ENCODE measurements around the gene TNKS2.
"Not testable (repeated sequence)": the region's sequence is repeated elsewhere in the genome, so short reads cannot be mapped to it uniquely, and the experiment has no call there.

The TNKS2 gene

DNA sequence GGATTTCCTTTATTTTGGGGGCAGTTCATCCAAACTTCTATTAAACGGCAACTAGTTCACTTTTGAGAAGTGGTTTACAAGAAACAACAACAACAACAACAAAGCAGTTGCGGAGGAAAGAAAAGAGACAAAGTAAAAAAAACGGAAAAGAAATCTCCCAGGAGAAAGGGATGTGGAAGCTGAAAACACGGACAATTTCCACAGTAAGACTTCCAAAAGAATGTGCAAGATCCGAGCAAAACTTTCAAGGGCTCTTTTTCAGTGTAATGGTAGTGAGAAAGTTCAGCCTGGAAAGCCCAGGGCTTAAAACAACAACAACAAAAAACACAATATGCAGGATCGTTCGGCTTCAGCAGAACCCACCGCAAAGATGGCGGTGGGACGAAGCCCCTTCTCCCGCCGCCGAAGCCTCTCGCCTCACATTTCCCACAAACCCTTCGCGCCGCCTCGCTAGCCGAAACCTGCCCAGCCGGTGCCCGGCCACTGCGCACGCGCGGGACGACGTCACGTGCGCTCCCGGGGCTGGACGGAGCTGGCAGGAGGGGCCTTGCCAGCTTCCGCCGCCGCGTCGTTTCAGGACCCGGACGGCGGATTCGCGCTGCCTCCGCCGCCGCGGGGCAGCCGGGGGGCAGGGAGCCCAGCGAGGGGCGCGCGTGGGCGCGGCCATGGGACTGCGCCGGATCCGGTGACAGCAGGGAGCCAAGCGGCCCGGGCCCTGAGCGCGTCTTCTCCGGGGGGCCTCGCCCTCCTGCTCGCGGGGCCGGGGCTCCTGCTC is at the start of gene TNKS2:
TNKS2 (plus strand) TSS at position 553 of the 775 bp plus-strand sequence. CDS start 265 bp downstream, outside the sequence.
- in situ Hi-C loops (cut with HindIII; ENCODE audit: low sequenced_read_pairs), result no loop called here

DNA sequence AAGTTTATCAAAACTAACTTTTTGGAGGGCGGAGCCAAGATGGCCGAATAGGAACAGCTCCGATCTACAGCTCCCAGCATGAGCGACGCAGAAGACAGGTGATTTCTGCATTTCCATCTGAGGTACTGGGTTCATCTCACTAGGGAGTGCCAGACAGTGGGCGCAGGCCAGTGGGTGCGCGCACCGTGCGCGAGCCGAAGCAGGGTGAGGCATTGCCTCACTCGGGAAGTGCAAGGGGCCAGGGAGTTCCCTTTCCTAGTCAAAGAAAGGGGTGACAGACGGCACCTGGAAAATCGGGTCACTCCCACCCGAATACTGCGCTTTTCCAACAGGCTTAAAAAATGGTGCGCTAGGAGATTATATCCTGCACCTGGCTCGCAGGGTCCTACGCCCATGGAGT is 48.6 kb upstream of the TNKS2 start:
- in situ Hi-C loops (cut with HindIII; ENCODE audit: low sequenced_read_pairs), result not testable (repeated sequence)

DNA sequence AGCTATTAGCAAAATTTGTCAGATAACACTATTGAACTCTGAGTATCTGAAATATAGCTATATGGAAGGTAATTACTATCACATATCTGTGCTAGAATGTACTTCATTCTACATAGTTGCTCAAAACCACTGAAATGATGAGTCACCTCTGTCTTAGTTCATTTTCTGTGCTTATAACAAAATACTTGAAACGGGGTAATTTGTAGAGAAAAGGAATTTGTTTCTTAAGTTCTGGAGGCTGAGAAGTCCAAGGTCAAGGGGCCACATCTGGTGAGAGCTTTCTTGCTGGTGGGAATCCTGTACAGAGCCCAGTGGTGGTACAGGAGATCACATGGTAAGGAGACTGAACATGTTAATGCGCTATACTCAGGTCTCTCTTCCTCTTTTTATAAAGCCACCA is 41.9 kb upstream of the TNKS2 start:
- in situ Hi-C loops (cut with HindIII; ENCODE audit: low sequenced_read_pairs), result no loop called here

DNA sequence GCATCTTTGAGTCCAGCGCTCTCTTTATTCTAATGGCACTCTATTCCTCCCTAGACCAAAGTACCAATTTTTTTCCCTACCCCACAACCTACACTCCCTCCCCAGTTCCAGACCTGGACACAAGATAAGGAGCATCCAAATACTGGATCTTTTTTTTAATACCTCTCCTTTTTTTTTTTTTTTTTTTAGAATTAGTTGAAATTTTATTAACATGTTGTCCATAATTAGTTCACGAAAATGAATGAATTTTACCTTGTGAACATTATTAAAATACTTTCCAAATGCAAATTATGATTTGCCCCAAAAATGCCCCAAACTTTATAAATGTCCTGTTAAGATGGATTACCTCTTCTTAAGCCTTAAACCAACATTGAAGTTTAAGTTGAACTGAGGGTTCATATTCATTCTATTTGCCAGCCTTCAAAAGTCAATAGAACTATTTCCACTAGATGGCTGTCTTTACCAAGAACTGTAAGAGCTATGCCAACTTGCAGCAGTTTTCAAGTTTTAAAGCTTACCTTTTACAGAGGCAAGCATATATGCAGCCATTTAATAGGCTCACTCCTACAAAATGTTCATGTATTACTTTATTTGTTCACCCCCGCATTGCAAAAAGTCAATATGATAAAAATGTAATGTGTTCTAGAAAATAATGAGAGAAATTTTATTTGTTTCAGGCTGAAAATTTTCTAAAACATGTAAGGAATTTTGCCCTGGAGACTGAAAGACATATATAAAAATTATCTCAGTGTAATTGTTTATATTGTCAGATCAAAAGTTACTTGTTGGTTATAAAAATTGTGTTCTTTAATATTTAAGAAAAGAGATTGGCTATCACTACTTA is 39.7 kb upstream of the TNKS2 start:
- in situ Hi-C loops (cut with HindIII; ENCODE audit: low sequenced_read_pairs), result no loop called here

DNA sequence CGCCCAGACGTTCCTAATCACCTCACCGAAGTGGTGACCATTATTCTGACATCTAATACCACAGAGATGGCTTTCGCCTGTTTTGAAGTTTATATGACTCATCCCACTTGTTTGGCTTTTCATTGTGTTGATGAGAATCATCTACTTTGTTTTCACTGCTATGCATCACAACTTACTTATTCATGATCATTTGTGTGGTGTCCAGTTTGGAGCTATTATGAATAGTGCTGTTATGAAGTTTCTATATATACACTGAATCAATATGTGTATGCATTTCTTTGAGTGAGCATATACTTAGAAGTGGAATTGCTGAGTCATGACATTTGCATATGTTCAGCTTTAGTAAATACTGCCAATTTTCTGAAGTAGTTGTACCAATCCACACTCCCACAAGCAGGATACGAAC is 38.6 kb upstream of the TNKS2 start:
- in situ Hi-C loops (cut with HindIII; ENCODE audit: low sequenced_read_pairs), result no loop called here

DNA sequence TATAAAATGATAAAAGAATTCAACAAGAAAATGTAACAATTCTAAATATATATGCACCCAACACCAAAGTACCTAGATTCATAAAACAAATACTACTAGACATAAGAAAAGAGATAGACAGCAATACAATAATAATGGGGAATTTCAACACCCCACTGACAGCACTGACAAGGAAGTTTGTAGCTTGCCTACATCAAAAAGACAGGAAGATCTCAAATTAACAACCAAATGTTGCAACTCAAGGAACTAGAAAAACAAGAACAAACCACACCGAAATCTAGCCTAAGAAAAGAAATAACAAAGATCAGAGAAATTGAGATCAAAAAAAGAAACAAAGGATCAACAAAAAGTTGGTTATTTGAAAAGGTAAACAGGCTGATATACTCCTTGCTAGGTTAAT is 36.5 kb upstream of the TNKS2 start:
- in situ Hi-C loops (cut with HindIII; ENCODE audit: low sequenced_read_pairs), result no loop called here

DNA sequence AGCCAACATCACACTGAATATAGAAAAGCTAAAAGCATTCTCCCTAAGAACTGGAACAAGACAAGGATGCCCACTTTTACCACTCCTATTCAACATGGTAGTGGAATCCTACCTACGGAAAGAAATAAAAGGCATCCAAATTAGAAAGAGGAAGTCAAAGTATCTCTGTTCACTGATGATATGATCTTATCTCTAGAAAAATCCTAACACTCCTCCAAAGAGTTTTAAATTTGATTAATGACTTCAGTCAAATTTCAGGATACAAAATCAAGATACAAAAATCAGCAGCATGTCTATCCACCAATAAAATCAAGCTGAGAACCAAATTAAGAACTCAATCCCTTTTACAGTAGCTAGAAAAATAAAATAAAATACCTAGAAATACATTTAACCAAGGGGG is 35.3 kb upstream of the TNKS2 start:
- in situ Hi-C loops (cut with HindIII; ENCODE audit: low sequenced_read_pairs), result no loop called here

DNA sequence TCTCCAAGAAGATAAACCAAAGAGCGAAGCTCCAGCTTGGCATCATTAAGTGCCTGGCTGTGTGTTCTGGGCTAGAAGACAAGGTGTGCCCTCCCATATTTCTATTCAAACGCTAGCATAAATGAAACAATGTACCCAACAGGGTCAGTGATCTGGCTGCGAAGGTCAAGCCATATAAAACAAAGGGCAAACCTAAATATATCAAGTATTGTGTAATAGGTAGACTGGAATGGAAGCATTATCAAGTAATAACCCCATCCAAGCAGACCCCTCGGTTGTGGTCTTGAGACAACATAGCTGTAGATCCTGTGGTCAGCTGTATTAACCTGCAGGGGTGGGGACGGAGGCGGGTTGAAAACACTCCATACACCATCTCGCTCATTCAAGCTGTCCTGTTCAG is 31.6 kb upstream of the TNKS2 start:
- in situ Hi-C loops (cut with HindIII; ENCODE audit: low sequenced_read_pairs), result no loop called here

DNA sequence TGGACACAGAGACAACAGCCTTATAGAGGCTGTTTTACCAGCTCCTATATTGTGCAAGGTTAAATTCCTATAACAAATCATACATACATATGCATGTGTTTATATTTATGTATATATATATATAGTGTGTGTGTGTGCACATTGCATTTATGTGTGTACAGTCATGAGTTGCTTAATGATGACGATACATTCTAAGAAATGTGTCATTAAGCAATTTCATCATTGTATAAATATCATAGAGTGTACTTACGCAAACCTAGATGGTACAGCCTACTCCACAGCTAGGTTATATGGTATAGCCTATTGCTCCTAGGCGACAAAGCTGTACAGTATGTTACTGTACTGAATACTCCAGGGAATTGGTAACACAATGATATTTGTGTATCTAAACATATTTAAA is 30.1 kb upstream of the TNKS2 start:
- in situ Hi-C loops (cut with HindIII; ENCODE audit: low sequenced_read_pairs), result no loop called here

DNA sequence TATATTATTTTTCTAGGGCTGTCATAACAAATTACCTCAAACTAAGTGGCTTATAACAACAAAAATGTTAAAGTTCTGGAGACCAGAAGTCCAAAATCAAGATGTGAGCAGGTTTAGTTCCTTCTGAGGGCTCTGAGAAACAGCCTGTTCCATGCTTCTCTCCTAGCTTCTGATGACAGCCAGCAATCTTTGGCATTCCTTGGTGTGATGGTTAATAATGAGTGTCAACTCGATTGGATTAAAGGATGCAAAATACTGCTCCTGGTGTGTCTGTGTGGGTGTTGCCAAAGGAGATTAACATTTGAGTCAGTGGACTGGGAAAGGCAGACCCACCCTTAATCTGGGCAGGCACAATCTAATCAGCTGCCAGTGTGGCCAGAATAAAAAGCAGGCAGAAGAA is 26.3 kb upstream of the TNKS2 start:
- in situ Hi-C loops (cut with HindIII; ENCODE audit: low sequenced_read_pairs), result no loop called here

DNA sequence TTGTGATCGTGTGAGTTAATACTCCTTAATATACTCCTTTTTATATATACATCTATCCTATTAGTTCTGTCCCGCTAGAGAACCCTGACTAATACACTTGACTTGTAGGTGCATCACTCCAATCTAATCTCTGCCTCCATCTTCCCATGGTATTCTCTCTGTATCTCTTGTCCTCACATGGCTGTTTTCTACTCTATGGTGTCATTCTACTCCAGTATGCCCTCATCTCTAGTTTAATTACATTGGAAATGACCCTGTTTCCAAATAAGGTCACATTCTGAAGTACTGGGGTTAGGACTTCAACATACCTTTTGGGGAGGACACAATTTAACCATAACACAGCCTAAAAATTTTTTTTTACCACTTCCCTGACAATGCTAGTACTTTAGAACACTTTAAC is 25.8 kb upstream of the TNKS2 start:
- in situ Hi-C loops (cut with HindIII; ENCODE audit: low sequenced_read_pairs), result no loop called here

DNA sequence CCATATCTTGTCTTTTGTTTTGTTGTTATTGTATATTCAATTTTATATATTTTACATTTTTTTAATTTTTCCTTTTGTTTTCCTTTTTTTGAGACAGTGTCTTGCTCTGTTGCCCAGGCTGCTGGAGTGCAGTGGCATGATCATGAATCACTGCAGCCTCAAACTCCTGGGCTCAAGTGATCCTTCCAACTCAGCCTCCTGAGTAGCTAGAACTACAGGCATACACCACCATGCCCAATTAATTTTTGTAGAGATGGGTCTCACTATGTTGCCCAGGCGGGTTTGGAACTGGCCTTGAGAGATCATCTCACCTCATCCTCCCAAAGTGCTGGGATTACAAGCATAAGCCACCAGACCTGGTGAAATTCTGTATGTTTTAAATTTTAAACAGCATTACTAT is 25.4 kb upstream of the TNKS2 start:
- in situ Hi-C loops (cut with HindIII; ENCODE audit: low sequenced_read_pairs), result no loop called here

DNA sequence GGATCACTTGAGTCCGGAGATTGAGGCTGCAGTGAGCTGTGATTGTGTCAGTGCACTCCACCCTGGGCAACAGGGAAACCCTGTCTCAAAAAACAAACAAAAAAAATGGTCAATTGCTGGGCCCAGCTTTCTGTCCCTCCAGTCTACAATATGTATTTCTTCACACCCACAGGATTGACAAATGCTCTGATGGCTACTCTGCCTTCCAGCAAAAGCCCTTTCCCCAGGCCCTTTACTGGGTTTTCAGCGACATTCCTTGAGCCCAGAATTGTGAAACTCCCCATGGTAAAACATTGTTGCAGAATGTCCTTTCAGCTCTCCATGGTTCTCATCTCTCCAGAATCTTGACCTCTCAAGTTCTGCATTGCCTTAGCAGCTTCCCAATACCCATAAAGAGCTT is 23.7 kb upstream of the TNKS2 start:
- in situ Hi-C loops (cut with HindIII; ENCODE audit: low sequenced_read_pairs), result no loop called here

DNA sequence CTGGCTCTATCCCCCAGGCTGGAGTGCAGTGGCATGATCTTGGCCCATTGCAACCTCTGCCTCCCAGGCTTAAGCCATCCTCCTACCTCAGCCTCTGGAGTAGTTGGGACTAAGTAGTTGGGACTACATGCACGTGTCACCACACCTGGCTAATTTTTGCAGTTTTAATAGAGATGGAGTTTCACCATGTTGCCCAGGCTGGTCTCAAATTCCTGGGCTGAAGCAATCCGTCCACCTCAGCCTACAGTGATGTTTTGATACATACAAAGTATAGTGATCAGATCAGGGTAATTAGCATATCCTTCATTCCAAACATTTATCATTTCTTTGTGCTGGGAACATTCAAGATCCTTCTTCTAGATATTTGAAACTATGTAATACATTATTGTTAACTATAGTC is 22.5 kb upstream of the TNKS2 start:
- in situ Hi-C loops (cut with HindIII; ENCODE audit: low sequenced_read_pairs), result no loop called here

DNA sequence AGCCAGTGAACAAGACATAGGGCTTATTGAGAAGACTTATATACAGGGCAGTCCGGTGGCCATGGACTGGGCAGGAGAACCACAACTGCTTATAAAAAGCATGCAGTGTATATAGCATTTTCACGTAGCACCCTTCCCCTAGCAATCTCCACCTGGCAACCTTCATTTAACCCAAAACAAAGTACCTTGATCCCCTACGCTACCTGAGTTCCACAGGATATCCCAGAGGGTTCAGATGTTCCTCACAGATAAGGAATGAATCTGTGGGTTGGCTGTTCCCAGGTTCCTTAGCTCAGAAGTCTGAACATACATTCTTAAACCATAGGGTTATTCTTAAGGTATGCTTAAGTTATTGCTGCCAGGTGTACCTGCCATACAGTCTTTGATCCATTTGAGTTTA is 22.0 kb upstream of the TNKS2 start:
- in situ Hi-C loops (cut with HindIII; ENCODE audit: low sequenced_read_pairs), result no loop called here

DNA sequence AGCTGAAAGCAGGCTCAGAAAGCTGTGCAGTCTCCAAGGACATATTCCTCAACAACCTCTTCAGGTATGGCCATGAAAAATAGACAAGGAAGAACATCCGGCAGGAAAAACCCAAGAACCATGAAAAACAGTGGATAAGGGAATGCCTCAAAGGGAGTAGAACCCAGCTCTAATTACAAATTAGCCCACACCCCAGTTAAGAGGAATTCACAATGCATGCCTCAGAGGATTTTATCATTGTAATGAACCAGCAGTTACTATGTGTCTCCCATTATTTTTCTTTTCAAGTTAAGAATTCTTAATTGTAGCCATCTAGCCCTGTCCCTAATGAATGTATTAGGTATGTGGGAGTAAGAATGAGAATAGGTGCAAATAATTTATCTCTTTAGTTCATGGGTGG is 19.7 kb upstream of the TNKS2 start:
- in situ Hi-C loops (cut with HindIII; ENCODE audit: low sequenced_read_pairs), result no loop called here

DNA sequence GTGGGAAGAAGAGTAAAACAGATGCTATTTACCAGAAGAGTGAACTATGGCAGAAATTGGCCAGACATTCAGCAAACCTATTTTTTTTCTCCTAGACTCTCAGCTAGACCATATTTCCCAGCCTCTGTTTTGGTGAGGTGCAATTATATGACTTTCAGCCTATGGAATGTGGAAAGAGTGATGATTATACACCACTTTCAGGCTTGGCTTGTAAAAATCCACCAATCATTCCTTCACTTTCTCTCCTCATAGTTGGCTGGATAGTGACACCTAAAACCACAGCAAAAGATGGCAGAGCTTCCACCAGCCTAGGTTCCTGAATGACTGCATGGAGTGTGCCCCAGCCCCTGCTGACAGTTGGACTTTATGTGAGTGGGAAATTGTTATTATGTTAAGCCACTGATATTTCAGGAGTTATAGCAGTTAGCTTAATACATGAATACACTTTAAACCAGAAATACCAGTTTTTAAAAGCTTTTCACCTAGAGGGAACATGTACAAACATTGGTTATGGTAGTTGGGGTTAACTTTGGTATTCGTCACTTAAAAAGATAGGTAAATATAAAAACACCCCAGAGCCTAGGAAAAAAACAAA is 19.1 kb upstream of the TNKS2 start:
- in situ Hi-C loops (cut with HindIII; ENCODE audit: low sequenced_read_pairs), result no loop called here

DNA sequence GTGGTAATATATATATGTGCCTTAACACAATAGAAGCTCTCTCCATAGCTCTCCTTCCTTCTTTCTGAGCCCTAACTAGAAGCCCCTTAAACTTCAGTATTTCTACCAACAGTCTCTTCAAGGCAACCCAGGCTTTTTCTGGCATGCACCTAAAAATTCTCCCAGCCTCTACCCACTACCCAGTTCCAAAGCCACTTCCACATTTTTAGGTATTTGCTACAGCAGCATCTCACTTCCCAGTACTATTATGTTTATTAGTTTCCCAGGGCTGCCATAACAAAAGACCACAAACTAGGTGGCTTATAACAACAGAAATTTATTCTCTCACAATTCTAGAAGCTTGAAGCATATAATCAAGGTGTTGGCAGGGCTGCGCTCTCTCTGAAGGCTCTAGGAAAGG is 15.7 kb upstream of the TNKS2 start:
- in situ Hi-C loops (cut with HindIII; ENCODE audit: low sequenced_read_pairs), result no loop called here

DNA sequence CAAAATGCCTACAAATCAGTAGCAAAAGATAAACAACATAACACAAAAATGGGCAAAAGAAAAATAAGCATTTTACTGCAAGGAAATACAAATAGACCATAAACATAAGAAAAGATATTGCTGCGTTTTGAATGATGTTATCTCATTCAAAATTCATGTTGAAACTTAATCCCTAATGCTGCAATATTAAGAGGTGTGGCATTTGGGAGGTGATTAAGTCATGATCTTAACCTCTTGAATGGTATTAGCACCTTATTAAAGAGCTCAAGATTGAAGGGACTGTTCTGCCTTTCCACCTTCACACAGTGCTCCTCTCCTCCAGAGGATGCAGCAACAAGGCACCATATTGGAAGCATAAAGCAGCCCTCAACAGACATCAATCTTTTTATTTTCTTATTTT is 12.4 kb upstream of the TNKS2 start:
- in situ Hi-C loops (cut with HindIII; ENCODE audit: low sequenced_read_pairs), result no loop called here

DNA sequence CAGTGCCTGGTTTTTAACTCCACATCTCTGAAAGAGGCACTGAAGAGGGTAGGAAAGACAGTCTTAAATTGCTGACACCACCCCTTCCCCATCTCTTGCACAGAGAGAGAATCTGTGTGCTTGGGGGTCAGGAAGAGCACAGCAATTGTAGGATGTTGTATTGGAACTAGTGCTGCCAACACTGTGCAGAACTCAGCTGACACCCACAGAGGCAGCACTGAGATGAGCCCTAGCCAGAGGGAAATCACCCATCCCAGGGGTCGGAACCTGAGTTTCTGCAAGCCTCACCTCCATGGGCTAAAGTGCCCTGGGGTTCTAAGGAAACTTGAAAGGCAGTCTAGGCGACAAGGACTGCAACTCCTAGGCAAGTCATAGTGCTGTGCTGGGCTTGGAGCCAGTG is 11.0 kb upstream of the TNKS2 start:
- in situ Hi-C loops (cut with HindIII; ENCODE audit: low sequenced_read_pairs), result no loop called here

DNA sequence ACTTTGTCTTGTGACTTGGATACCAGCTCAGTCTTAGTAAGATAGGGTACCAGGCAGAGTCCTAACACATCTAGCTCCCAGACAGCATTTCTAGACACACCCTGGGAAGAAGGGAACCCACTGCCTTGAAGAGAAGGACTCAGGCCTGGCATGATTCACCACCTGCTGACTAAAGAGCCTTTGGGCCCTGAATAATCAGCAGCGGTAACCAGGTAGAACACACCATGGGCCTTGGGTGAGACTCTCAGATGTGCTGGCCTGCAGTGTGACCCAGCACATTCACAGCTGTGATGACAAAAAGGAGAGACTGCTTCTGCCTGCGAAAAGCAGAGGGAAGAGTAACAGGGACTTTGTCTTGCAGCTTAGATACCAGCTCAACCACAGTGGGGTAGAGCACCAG is 10.4 kb upstream of the TNKS2 start:
- in situ Hi-C loops (cut with HindIII; ENCODE audit: low sequenced_read_pairs), result no loop called here

DNA sequence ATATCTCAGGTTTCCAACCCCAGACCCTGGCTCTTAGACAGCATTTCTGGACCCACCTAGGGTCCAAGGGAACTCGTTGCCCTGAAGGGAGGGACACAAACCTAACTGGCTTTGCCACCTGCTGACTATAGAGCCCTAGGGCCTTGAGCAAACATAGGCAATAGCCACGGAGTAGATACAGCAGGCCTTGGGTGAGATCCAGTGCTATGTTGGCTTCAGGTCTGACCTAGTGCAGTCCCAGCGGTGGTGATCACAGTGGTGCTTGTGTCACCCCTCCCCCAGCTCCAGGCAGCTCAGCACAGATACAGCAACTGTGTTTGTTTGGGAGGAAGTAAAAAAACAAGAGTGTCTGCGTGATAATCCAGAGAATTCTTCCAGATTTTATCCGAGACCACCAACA is 9.7 kb upstream of the TNKS2 start:
- in situ Hi-C loops (cut with HindIII; ENCODE audit: low sequenced_read_pairs), result no loop called here
